ENCODE data around the gene OSBPL10. TPM values are rescaled to one million over a fixed set of nuclear protein-coding genes. Genes with fewer than 3 reads are reported as not detected.
"Not testable (repeated sequence)": the region's sequence is repeated elsewhere in the genome, so short reads cannot be mapped to it uniquely, and the experiment has no call there.

Gene OSBPL10
- polyA plus RNA-seq, 5 donors = 31.5 to 49.4 (median 37.0) TPM

DNA sequence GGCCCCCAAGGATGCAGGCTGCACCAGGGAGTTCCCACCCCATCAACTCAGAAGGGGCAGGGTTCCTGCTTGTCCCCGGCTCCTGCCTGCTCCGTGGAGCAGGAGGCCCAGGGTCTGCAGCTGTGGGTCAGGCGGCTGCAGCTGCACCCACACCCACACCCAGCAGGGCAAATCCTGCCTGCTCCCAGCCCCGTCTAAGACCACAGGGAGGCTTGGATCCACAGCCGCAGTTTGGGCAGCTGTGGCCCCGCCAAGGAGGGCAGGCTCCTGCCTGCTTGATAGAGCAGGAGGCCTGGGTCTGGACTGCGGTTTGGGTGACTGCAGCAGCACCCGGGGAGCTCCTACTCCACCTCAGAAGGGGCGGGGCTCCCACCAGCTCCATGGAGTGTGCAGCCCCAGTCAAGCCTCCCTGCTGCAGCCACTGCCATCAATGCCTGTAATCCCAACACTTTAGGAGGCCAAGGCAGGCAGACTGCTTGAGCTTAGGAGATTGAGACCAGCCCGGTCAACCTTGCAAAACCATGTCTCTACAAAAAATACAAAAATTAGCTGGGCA lies 163.6 kb downstream of the OSBPL10 start:
- no peak for DNase-seq

DNA sequence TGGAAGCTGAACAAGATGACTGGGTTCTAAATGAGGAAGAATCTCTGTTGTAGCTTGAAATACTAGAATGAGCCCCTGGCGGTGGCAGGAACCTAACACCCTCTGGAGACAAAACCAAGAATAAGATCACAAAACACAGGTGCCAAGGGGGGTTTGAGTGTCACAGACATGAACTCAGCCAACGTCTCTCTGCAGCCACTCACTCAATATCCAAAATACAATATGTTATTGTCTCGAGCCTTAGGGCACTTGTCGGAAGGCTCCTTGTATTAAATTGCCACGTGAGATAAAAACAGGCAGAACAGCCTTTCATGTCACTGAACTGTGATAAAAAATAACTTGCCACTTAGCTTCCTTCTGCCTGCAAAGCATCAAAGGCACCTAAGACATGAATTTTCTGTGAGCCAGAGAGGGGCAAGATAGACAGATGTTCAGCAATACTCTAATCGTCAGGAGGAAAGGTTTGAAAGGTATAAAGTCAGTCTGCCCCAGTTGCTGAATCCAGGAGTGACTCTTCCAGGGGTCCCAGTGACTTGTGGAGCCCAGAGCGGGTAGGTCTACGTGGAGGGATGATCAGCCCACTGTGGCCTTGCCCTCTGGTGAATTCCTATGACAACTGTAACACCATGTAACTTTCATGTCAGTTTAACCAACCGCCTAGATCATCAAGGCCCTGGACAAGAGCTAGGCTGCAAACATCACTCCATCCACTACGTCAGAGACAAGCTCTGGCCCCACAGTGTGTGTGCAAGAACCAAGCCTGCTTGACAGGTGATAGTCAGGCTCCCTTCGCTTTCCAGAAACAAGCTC lies 165.2 kb downstream of the OSBPL10 start:
- DNase-seq = no peak

DNA sequence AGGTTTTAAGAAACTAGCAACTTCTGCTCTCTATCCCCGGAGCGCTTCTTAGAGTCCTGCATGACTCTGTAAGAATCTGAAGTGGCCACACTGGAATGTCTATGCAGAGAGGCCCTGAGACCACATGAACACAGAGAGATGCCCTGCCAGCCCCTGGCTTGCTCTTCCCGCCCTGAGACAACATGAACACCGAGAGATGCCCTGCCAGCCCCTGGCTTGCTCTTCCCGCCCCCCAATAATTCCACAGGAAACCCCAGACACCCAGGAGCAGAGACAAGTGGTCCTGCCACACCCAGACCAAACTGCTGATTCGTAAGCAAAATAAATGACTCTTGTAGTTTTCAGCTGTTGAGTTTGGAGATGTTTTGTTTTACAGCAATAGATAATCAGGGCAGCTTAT lies 166.1 kb downstream of the OSBPL10 start:
- DNase-seq = no peak

DNA sequence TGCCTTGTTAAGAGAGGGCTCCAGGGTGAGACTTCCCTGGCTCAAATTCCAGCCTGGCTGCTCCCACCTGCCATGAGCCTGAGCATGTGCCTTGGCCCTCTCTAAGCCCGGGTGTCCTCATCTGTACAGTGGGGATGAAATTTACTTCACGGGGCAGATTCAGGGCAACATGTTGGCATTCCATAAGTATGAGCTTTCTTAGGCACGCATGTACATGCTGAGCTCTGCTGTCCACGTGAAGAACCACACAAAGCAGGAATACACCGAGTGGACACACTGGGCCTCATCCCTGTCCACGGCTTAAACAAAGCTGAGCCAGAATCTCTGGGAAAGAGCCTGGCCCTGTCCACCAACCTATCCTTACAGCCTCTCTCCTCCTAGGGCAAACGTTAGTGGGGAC lies 167.4 kb downstream of the OSBPL10 start:
- no peak for DNase-seq

DNA sequence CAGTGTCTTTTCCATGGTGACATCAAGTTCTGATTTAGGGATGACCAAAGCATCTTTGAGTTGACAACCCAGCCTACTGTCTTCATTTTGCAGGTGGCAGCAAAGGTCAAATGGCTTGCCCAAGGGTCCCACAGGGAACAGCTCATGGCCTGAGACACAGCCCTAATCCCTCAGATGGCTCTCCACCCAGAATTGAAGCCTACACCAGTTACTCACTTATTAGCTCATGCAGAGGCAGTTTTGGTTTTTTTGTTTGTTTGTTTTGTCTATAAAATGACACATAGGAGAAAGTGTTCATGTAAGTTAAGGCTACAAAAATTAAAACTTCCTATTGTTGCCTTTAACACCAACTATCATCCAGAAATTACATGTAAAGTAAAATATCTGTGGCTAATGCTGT lies 167.9 kb downstream of the OSBPL10 start:
- no peak for DNase-seq

DNA sequence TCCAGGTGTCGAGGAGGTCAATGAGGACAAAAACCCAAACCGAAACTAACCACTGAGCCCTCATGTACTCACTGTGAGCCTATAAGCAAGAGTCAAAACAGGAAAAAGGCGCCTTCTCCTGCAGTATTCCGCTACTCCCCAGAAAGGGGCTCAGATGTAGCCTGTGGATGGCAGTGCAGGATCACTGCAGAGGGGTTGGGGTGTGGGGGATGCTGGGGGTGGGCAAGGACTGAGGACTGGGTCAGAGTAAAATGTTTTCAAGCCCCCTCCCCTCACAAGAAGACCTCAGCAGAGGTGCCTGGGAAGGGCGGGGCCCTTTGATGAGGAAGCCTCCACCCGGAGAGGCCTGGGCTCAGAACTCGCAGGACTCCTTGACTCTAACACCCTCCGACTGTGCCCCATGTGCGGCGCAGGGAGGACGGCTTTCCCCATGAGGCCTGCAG lies 170.1 kb downstream of the OSBPL10 start:
- no peak for DNase-seq

DNA sequence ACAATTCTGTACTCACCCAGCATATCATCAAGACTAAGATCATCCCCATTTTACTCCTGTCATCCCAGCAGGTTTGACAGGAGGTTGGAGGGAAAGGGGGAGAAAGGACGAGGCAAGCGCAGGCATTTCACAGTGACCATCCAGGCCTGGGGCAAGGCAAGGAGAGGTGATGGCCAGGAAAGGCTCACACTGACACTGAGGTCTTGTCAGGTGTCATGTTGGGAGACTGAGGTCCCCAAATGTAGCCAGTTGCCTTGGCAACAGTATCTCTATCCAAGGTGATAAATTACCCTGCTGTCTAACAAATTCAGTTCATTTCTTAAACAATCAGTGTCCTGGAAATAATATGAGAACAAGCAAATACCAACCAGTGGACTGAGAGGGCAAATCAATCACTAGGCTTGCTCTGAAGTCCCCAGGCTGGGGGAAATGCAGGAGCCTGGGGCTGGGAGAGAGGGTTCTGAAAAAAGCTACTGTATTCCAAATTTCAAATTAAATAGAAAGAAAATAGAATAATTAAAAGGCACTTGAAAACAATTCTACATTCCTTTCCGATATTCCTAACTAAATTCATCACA lies 172.8 kb downstream of the OSBPL10 start:
- no peak for DNase-seq

DNA sequence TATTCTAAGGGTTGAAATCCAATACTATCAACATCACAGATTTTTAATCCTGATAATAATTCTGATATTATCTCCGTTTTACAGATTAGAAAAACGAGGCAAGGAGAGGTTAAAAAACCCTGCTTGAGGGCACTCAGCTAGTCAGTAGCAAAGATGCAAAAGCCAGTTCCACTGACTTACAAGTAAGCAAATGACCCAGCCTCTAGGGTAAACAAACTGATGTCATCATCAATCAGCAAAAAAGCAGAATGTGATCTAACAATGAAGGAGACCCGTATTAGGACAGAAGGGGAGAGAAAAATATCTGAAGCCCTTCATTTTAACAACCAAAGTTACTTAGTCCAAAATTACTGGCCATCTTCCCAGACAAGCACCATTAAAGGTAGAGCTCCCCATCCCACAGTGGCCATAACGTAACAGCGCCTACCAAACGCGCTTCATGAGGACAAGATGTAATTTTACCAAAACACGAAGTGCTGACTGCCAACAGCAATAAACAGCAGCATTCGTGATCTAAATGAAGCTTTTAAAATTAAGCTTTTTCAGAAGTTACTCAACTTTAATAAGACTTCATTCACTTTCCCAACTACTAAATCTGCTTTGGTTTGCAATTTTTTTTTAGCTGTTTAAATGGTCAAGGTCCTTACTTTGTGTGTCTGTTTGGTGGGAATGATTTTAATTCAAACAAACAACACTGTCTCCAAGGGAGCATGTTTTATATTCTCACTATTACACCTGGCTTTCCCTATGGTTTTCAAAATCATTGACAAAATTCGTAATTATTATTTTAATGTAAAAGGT lies 176.6 kb downstream of the OSBPL10 start:
- no peak for DNase-seq

DNA sequence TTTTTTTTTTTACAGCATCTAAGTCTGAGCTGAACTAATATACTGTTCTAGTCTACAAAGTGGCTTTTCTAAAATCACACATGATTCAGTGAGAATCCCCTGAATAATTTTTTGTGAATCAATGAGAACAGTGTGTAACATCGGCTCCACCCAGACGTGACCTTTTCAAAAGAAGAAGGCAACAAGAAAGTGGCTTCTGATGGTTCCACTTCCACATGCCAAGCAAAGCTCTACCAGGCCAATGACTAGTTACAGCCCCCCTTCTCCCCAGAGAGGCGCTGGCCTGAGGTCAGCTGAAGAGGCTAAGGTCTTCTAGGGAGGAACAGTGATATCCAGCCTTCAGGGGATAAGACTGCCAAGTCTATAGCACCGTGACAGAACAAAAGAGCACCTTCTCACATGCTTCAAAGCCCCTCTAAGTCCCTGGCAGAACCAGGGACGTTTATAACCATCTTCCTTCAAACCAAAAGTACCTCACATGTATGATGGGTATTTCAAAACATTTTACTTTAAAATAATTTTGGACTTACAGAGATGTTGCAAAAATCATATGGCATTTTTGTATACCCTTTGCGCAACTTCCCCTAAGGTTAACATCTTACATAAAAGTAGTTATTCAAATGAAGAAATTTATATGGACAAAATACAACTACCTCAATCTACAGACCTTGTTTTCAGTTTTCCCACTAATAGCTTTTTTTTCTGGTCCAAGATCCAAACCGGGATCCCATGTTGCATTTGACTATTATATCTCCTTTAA lies 177.9 kb downstream of the OSBPL10 start:
- no peak for DNase-seq

DNA sequence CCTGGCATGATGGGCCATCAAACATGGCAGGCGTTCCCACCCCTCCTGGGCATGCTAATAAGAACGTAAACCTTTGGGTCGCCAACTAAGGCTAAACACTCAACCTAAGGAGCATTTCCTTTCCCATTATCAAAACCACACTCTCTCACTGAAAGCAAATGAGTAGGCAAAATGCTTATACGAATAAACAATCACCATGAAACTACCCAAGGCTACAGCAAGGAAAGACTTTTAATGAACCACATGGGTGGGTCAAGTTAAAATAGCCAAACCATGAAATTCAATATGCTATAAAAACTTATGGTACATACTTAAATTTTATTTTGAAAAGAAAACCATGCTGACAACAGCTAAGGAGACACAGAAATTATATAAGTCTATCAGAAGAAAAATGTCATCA lies 180.6 kb downstream of the OSBPL10 start:
- DNase-seq = no peak

DNA sequence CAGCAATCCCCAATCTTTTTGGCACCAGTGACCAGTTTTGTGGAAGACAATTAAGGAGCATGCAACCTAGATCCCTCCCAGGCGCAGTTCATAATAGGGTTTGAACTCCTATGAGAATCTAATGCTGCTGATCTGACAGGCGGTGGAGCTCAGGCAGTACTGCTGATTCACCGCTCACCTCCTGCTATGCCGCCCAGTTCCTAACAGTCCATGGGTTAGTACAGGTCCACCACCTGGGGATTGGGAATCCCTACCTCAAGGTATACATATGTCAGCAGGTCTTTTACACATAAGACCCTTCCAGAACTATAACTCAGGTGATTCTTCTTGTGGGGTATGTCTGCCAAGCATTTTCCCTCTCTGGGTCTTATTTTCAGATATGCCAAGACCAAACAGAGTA lies 182.2 kb downstream of the OSBPL10 start:
- no peak for DNase-seq

DNA sequence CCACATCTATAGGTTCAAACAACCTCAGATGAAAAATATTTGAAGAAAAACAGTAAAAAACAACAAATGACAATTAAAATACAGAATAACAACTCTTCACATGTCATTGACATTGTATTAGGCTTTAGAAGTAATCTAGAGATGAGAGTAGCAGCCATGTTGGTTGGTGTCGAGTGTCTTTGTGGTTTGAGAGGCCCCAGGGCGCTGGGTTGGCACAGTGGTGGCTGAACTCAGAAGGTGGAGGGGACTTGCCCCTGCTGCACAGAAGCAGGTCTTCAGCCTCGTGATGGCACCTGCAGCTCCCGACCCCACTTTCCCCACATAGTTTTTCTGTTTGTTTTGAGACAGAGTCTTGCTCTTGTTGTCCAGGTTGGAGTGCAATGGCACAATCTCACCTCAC lies 187.2 kb downstream of the OSBPL10 start:
- no peak for DNase-seq

DNA sequence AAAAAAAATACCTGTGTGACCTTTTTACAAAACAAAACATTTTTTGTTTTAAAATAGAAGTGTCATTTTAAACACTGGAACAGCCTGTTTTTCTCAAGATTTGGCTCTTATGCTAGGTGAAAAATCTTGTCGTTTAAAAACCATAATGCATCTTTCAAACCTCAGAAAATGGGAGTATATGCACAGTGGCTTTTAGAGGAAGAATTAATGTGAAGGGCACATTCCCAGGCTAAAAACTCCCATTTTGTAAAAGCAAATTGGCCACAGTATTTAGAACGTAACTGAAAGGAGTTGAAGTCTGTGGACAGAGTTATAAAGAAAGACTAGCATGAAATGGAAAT lies 190.0 kb downstream of the OSBPL10 start:
- no peak for DNase-seq

DNA sequence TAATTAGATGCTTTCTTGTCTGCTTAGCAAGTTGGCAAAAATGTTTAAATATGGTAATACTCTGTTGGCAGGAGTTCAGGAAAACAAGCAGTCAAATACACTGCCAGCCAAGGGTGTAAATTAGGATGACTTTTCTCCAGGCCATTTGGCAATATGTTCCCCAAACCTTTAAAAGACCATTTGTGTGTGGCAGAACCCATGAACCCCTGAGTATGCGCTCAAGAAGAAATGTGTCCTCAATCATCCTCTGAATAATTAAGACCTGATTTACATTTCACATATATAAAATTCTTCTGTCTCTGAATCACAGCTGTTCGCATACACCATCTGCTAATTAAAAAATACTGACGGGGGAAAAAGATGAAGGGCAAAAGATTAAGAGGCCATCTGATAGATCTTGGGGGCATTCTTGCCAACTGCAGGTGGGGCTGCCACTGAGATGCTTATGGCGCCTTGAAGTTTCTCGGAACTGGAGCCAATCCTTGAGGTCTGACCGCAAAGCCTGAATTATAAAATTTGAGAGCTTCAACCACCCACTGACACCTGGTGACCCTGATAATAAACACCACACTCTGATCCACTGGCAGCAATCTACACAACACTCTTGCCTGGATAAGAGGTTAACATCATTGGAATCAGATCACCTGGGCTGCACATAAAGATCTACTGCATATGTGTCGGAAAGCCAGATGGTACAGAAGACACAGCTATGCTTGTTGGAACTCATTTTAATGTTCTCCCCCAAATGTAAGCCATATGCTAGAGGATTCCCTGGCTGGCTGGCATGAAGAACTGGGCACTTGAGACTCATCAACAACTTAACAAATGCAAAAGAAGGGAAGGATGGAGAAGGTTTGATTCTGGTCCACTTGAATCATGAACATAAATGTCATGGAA lies 190.6 kb downstream of the OSBPL10 start:
- DNase-seq = no peak

DNA sequence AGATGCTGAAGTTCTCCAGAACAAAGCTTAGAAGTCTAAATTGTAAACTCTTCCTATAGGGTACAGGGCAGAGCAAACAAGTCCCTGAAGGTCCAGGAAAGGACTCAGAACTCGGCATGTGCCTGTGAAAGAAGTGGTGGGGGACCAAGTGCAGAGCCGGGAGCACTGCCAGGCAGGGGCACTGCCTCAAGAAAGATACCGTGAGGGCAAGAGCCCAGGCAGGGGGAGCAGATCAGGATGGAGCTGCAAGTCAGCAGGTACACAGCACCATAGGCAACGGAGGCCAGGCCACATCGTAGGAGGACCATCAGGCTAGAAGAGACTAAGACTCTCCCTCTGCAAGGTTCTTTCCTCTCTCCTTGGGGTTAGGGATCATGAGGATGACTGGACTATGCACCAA lies 191.6 kb downstream of the OSBPL10 start:
- no peak for DNase-seq

DNA sequence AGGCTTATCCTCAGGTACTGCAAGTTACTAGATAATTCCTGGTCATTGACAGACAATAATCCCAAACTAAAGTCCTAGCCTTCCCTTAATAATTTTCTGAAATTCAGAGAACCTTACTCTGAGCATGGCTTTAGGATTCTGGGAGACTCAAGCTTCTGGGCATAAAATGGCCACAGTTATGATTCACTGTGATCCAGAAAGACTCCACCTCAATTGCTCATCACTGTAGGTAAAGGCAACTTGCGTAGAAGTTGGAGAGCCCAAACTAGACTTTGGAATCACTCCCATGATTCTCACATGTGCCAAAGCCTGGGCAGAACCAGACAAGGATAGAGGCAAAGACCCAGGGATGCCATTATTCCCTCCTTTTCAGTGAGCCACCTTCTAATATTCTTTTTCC lies 195.3 kb downstream of the OSBPL10 start:
- DNase-seq = no peak

DNA sequence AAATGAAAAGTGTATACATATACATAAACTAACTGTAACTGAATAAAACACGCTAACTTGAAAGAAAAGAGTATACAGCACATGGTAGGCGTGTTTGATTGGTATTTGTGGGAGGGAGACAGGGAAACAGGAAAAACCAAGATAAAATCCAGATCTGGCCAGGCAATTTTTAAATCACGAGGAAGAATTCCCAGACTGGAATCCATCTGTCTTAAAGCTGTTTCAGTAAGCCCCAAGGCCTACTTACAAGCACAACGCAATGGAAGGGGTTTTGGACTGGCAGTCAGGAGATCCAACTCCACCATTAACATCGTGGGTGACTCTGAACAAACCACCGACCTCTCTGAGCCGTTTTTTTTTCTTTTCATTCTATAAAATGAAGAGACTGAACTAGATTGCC lies 195.8 kb downstream of the OSBPL10 start:
- DNase-seq = no peak

DNA sequence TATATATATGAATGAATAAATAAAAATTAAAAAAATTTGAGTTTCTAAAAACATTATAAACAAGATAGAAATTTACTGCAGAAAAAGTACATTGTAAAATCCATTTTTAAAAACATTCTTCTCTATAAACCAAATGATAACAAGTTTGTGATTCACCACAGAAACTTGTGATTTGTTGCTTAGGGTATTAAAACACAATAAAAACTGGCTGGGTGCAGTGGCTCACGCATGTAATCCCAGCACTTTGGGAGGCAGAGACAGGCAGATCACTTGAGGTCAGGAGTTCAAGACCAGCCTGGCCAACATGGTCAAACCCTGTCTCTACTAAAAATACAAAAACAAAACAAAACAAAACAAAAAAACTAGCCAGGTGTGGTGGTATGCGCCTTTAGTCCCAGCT lies 197.2 kb downstream of the OSBPL10 start:
- DNase-seq = not testable (repeated sequence)

DNA sequence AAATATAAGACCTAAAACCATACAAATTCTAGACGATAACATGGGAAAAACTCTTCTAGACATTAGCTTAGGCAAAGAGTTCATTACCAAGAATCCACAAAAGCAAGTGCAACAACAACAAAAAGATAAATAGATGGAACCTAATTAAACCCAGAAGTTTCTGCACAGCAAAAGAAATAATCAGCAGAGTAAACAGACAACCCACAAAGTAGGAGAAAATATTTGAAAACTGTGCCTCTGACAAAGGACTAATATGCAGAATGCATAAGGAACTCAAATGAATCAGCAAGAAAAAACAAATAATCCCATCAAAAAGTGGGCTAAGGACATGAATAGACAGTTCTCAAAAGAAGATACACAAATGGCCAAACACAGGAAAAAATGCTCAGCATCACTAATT lies 198.8 kb downstream of the OSBPL10 start:
- DNase-seq = not testable (repeated sequence)

DNA sequence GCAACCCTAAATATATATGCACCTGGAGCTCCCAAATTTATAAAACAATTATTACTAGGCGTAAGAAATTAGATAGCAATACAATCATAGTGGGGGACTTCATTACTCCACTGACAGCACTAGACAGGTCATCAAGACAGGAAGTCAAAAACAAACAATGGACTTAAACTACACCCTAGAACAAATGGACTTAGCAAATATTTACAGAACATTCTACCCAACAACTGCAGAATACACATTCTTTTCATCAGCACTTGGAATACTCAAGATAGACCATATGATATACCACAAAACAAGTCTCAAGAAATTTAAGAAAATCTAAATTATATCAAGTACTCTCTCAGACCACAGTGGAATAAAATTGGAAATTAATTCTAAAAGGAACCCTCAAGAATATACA lies 201.5 kb downstream of the OSBPL10 start:
- DNase-seq = no peak

DNA sequence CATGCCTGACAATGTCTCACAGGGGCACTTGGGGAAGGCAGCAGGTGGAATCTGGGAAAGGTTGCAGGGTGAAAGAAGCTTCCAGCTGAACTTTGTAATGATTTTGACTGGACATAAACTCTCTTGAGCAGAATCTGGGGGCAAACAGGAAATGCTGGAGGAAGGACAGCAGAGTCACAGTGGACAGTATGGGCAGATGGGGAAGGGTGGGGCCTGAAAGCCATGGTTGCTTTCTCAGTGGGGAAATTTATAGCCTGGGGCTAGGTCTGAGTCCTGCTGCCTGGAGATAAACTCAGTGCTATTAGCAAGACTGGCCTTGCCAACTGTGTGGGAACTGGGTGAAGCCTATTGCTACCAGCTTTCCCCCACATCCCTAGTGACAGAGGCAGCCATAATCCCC lies 203.2 kb downstream of the OSBPL10 start:
- DNase-seq = no peak
